Measurements from ENCODE around the gene GRHL3. TPM values are rescaled to one million over a fixed set of nuclear protein-coding genes. Genes with fewer than 3 reads are reported as not detected.

The GRHL3 gene
- total RNA-seq, 1 donor from 2014 or later = 20.5 TPM

GRCh38 chr1:24299901-24300300 is 19.3 kb upstream of the GRHL3 start:
- no peak for TF ChIP-seq CTCF (IDR thresholded peaks at IDR 0.05; ENCODE audit: insufficient read depth, low read length, severe bottlenecking)
- DNase-seq (ENCODE audit: low read depth) (no peak), FAIRE-seq (no peak)
- Histone ChIP-seq H3K36me3 (ENCODE audit: control insufficient read depth, insufficient read depth, low read length) (no peaks in the 10 kb centered on the region), H3K27me3 (ENCODE audit: control insufficient read depth, insufficient read depth, low read length) (no peaks in the 10 kb centered on the region), H3K4me3 (ENCODE audit: low read depth, low read length) (no peak overlapping the region)

- TF ChIP-seq CTCF (IDR thresholded peaks at IDR 0.05; ENCODE audit: insufficient read depth, low read length, severe bottlenecking) = no peak
- Histone ChIP-seq H3K36me3 (ENCODE audit: control insufficient read depth, insufficient read depth, low read length) (no peaks in the 10 kb centered on the region), H3K27me3 (ENCODE audit: control insufficient read depth, insufficient read depth, low read length) (no peaks in the 10 kb centered on the region), H3K4me3 (ENCODE audit: low read depth, low read length) (no peak overlapping the region)
- FAIRE-seq = no peak
- DNase-seq (ENCODE audit: low read depth) = peak; percentile 73
These were observed 18.0 kb upstream of the GRHL3 start for GRCh38 chr1:24300971-24301784.

- FAIRE-seq (no peak), DNase-seq (ENCODE audit: low read depth) (peak; percentile 26)
- H3K36me3 ChIP-seq (ENCODE audit: control insufficient read depth, insufficient read depth, low read length) = no peaks in the 10 kb centered on the region
- no peak overlapping the region for H3K4me3 ChIP-seq (ENCODE audit: low read depth, low read length)
- no peak for TF ChIP-seq CTCF (IDR thresholded peaks at IDR 0.05; ENCODE audit: insufficient read depth, low read length, severe bottlenecking)
- H3K27me3 ChIP-seq (ENCODE audit: control insufficient read depth, insufficient read depth, low read length) = no peaks in the 10 kb centered on the region
These were observed 17.4 kb upstream of the GRHL3 start for GRCh38 chr1:24301785-24302175.

GRCh38 chr1:24302209-24302611 is 16.9 kb upstream of the GRHL3 start:
- TF ChIP-seq CTCF (IDR thresholded peaks at IDR 0.05; ENCODE audit: insufficient read depth, low read length, severe bottlenecking) = no peak
- FAIRE-seq = no peak
- DNase-seq (ENCODE audit: low read depth) = no peak
- H3K27me3 ChIP-seq (ENCODE audit: control insufficient read depth, insufficient read depth, low read length) = no peaks in the 10 kb centered on the region
- H3K36me3 ChIP-seq (ENCODE audit: control insufficient read depth, insufficient read depth, low read length) = no peaks in the 10 kb centered on the region
- no peak overlapping the region for H3K4me3 ChIP-seq (ENCODE audit: low read depth, low read length)

- no peak for TF ChIP-seq CTCF (IDR thresholded peaks at IDR 0.05; ENCODE audit: insufficient read depth, low read length, severe bottlenecking)
- FAIRE-seq (no peak), DNase-seq (ENCODE audit: low read depth) (no peak)
- H3K4me3 ChIP-seq (ENCODE audit: low read depth, low read length) = no peak overlapping the region
- H3K27me3 ChIP-seq (ENCODE audit: control insufficient read depth, insufficient read depth, low read length) = no peaks in the 10 kb centered on the region
- H3K36me3 ChIP-seq (ENCODE audit: control insufficient read depth, insufficient read depth, low read length) = no peaks in the 10 kb centered on the region
These were observed 15.6 kb upstream of the GRHL3 start for GRCh38 chr1:24303600-24303999.

- no peaks in the 10 kb centered on the region for H3K27me3 ChIP-seq (ENCODE audit: control insufficient read depth, insufficient read depth, low read length)
- H3K36me3 ChIP-seq (ENCODE audit: control insufficient read depth, insufficient read depth, low read length) = no peaks in the 10 kb centered on the region
- no peak for DNase-seq (ENCODE audit: low read depth)
- no peak overlapping the region for H3K4me3 ChIP-seq (ENCODE audit: low read depth, low read length)
- FAIRE-seq = no peak
- no peak for TF ChIP-seq CTCF (IDR thresholded peaks at IDR 0.05; ENCODE audit: insufficient read depth, low read length, severe bottlenecking)
These were observed 14.4 kb upstream of the GRHL3 start for GRCh38 chr1:24304763-24305162.
